Stomach smooth muscle (tissue), 2 donors: ENCODE results near the gene COA5.

Experiments
- H3K27ac ChIP-seq: one replicate; pipeline ENCODE4 v1.7.0; 2013; ENCODE audit warnings: mild to moderate bottlenecking, low read length, inconsistent platforms
- H3K27me3 ChIP-seq, 2 donors: one replicate each; pipeline ENCODE4 v1.7.0; 2013; ENCODE audit warnings: low read length in 2 of 2; ENCODE audit not compliant: insufficient read depth in 2 of 2, control insufficient read depth in 1 of 2
- H3K36me3 ChIP-seq, 2 donors: one replicate each; pipeline ENCODE4 v1.7.0; 2013; ENCODE audit warnings: low read length in 2 of 2; ENCODE audit not compliant: control insufficient read depth in 2 of 2, insufficient read depth in 2 of 2
- H3K4me1 ChIP-seq: one replicate; pipeline ENCODE4 v1.7.0; 2013; ENCODE audit warnings: low read length; ENCODE audit not compliant: control insufficient read depth, insufficient read depth
- H3K4me3 ChIP-seq, 2 donors: one replicate each; pipeline ENCODE4 v1.7.0; 2013; ENCODE audit warnings: low read length in 2 of 2
- H3K9ac ChIP-seq, 2 donors: one replicate each; pipeline ENCODE4 v1.7.0; 2013; ENCODE audit warnings: low read length in 2 of 2, mild to moderate bottlenecking in 1 of 2
- H3K9me3 ChIP-seq, 2 donors: one replicate each; pipeline ENCODE4 v1.7.0; 2013; ENCODE audit warnings: low read length in 2 of 2; ENCODE audit not compliant: control insufficient read depth in 2 of 2
- donor health status: healthy.
- donor health status: Pancreatic carcinoma.

The COA5 gene

DNA sequence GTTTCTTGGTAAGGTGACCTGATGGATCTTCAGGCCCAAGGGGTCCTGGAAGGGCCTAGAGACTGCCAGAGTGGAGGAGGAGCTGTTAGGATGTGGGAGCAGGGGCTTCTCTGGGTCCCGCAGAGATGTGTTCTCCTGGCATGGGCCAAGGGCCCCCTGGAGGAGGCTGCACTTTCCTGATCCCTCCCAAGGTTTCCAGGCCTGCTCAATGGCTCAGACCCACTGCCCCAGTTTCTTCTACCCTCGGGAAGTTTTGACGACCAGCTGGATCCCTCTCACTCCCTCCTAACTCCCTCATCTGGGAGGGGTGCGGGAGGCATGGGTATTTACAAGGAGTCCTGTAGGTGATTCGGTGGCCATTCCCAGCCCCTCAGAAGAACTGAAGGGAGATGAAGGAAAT, 36.1 kb downstream of the COA5 start:
- Histone ChIP-seq H3K36me3 (peaks cover 28 to 63% of the 10 kb centered on the region in 2 donors), H3K4me1 (no peaks in the 10 kb centered on the region), H3K4me3 (no peak overlapping the region), H3K9me3 (no peaks in the 10 kb centered on the region), H3K9ac (no peak overlapping the region), H3K27me3 (no peaks in the 10 kb centered on the region), H3K27ac (no peak overlapping the region)

DNA sequence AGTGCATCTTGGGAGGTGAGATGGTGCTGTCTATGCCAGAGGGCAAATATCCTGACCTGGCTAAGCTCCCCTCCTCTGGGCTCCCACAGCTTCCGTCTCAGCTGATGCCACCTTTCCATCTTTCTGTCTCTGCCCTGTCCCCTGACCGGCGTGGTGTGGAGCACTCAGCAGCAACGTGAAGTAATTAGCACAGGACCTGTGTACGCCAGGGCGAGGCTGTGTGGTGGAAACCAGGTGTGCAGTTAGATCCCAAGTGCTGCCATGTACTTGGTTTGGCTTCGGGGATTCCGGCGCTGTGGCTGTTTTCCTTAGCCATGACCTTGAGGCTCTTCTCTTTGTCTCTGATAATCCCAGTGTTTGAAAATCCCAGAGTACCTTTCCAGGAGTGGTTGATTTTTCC, 36.5 kb downstream of the COA5 start:
- no peak overlapping the region for H3K27ac ChIP-seq
- peaks cover 29 to 62% of the 10 kb centered on the region in 2 donors for H3K36me3 ChIP-seq
- H3K9ac ChIP-seq, result no peak overlapping the region
- H3K27me3 ChIP-seq, result no peaks in the 10 kb centered on the region
- no peak overlapping the region for H3K4me3 ChIP-seq
- no peaks in the 10 kb centered on the region for H3K4me1 ChIP-seq
- no peaks in the 10 kb centered on the region for H3K9me3 ChIP-seq

DNA sequence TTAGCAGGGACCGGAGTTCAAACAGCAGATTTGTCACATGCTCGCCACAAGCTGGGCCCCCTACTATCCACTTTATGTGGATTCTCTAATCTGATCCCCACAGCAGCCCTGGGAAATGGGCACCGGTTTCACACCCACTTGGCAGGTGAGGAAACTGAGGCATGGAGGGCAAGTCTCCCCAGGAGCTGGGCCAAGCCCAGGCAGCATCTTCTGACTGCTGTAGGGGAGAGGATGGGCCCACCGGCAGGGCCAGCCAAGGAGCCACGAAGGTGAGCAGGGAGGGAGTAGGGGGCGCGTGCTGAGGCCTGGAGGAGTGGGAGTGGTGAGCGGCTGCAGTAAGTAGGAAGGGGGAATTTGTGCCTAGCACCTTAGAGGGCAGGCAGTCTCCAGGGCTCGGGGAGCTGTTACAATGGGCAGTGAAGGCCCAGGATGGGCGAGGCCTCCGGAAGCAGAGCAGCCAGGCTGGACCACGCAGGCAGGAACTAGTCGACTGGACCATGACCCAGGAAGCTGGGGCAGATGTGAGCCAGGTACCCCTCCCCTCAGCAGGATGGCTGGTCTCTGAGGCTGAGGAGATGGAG, 37.1 kb downstream of the COA5 start:
- H3K4me3 ChIP-seq, result no peak overlapping the region
- H3K4me1 ChIP-seq, result no peaks in the 10 kb centered on the region
- no peaks in the 10 kb centered on the region for H3K27me3 ChIP-seq
- H3K9ac ChIP-seq, result no peak overlapping the region
- H3K36me3 ChIP-seq, result peaks cover 35 to 62% of the 10 kb centered on the region in 2 donors
- no peaks in the 10 kb centered on the region for H3K9me3 ChIP-seq
- no peak overlapping the region for H3K27ac ChIP-seq

DNA sequence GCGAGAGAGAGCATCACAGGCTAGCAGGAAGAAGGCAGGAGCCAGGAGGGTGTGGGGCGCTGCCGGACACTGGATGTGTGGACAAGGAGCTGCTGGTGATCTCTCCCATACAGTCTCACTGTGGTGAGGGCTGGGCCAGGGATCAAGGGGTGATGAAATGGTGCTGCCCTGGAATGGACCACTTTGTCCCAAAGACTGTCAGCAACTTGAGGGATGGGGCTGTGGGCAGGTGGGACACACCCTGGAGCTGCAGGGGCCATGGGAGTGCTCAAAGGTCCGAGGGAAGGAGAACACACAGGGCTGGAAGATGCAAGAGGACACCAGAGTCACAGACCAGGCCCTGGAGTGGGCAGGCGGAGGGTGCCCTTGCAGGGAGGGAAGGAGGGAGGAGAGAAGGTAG, 38.0 kb downstream of the COA5 start:
- peaks cover 39 to 68% of the 10 kb centered on the region in 2 donors for H3K36me3 ChIP-seq
- no peak overlapping the region for H3K27ac ChIP-seq

DNA sequence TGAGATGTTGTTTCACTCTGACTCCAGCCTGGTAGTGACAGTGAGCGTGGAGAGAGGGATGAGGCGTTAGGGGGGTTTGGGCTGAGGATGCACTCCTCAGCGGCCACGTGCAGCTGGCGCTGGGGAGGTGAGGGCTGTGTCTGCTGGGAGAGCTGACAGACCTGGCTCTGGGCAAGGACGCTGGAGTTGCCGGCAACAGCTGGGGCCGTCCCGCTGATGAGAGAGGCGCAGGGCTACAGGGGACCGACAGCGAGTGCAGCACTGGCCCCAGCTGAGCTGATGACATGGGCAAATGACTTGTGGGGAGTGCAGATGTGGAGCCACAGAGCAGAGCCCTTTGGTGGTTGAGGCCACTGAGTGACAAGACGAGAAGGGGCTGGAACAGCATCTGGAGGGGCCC, 38.4 kb downstream of the COA5 start:
- H3K27ac ChIP-seq, result no peak overlapping the region
- no peaks in the 10 kb centered on the region for H3K27me3 ChIP-seq
- H3K9me3 ChIP-seq, result no peaks in the 10 kb centered on the region
- H3K4me1 ChIP-seq, result no peaks in the 10 kb centered on the region
- peaks cover 39 to 69% of the 10 kb centered on the region in 2 donors for H3K36me3 ChIP-seq
- H3K4me3 ChIP-seq, result no peak overlapping the region
- no peak overlapping the region for H3K9ac ChIP-seq

More for the DNA sequence above, 38.0 kb downstream of the COA5 start:
- H3K27me3 ChIP-seq, result no peaks in the 10 kb centered on the region
- H3K9me3 ChIP-seq, result no peaks in the 10 kb centered on the region
- H3K9ac ChIP-seq, result no peak overlapping the region
- H3K4me3 ChIP-seq, result no peak overlapping the region
- no peaks in the 10 kb centered on the region for H3K4me1 ChIP-seq

DNA sequence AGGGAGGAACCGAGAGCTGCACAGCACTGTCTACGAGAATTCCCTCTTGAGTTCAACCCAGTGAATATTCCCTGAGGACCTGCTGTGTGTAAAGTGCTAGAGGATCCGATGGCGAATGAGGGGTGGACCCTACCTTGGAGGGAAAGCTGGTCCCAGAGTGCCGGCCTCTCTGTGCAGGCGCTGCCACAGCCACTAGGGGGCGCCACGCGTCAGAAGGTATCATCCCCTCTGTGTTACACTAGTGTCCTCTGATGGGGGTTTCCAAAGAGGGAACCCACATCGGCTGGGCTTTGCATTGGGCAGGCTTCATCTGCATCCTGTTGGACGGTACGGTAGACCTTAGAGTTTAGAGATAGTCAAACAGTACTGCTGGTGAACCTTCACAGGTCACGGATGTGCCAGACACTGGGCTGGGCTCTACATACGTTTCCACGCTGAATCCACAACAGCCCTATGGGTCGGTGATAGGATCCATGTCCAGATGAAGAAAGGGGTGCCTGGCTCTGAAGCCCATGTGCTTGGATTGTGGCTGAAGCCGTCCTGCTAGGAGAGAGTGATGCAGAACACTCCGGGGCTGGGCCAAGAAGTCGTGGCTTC, 39.0 kb downstream of the COA5 start:
- Histone ChIP-seq H3K4me1 (no peaks in the 10 kb centered on the region), H3K9me3 (no peaks in the 10 kb centered on the region), H3K27ac (no peak overlapping the region), H3K27me3 (no peaks in the 10 kb centered on the region), H3K36me3 (peaks cover 44 to 70% of the 10 kb centered on the region in 2 donors), H3K9ac (no peak overlapping the region), H3K4me3 (no peak overlapping the region)

DNA sequence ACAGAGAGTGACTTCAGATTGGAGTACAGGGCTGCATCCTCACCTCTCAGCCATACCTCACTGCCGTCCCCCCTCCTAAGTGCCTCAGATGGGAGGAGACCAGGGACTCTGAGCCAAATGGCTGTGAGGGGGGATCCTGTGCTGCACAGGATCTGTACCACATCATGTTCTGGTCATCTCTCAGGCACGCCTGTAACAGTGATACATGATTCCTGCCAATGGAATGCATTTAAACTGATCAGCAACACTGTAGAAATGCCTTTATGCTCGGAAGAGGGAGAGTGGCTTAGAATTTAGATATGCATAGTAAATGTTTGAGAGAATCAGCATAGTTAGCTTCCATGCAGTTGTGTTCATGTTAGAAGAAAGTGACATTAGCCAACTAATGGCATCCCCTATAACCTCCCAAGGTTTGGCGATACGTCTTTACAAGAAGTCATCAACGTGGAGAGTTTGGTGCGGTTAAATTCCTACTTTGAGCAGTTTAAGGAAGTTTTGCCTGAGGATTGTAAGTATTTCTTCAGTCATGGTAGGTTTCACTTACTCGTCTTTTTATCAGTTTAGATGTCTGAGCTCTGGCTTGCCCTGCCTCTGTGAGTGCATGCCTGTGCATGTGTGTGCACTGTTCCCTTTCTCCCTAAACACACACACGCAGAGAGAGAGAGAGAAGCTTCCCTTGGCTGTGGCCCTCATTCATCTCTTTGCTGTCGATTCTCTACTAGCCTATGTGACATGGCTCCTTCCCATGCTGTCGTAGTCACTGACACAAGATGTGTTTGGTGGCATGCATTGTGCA, 40.0 kb downstream of the COA5 start:
- peaks cover 48 to 74% of the 10 kb centered on the region in 2 donors for H3K36me3 ChIP-seq
- no peak overlapping the region for H3K4me3 ChIP-seq
- no peaks in the 10 kb centered on the region for H3K9me3 ChIP-seq
- no peaks in the 10 kb centered on the region for H3K27me3 ChIP-seq
- no peak overlapping the region for H3K27ac ChIP-seq
- H3K9ac ChIP-seq, result no peak overlapping the region
- peaks cover 1% of the 10 kb centered on the region for H3K4me1 ChIP-seq

DNA sequence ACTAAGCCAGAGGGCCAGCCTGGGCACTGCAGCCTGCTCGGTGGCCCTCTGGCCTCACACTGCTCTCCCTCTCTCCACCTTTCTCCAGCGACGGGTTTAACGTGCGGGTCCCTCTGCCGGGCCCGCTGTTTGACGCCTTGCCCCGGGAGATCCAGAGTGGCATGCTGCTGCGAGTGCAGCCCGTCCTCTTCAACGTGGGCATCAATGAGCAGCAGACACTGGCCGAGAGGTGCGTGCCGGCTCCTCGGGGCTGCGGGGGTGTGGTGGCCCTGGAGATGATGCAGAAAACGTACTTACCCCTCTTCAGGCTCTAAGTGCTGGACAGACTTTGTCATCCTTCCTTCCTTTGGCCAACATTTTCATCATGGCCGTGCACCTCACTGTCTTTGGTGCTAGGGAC, 42.4 kb downstream of the COA5 start:
- no peak overlapping the region for H3K9ac ChIP-seq
- no peaks in the 10 kb centered on the region for H3K9me3 ChIP-seq
- peaks cover 23% of the 10 kb centered on the region for H3K4me1 ChIP-seq
- H3K27me3 ChIP-seq, result no peaks in the 10 kb centered on the region
- H3K4me3 ChIP-seq, result no peak overlapping the region
- peaks cover 48 to 66% of the 10 kb centered on the region in 2 donors for H3K36me3 ChIP-seq
- no peak overlapping the region for H3K27ac ChIP-seq

DNA sequence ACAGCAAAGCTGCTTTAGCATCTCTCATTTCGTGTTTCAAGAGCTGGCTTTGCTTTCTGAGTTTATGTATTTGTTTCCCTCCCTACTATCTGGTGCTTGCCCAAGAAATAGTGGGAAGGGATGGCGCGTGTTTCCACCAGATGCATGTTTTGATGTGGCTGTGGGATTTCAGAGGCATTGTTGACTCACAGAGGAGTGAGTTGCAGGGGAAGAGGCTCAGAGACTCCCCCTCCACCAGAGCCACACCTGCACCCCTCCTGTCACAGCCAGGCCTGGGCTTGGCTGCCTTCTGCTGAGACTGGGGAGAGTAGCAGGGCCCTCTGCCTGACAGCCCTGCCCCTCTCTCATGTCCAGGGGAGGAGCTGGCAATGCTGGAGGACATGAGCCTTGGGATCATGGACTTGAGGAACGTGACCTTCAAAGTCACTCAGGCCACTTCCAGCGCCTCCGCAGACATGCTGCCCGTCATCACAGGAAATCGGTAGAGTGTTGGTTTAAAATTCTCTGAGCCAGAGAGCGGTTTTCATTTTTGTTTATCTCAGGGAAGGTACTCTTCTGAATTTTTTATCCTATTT, 42.9 kb downstream of the COA5 start:
- Histone ChIP-seq H3K4me1 (peaks cover 28% of the 10 kb centered on the region), H3K27ac (no peak overlapping the region), H3K9ac (no peak overlapping the region), H3K9me3 (no peaks in the 10 kb centered on the region), H3K27me3 (no peaks in the 10 kb centered on the region), H3K36me3 (peaks cover 46 to 61% of the 10 kb centered on the region in 2 donors), H3K4me3 (no peak overlapping the region)

DNA sequence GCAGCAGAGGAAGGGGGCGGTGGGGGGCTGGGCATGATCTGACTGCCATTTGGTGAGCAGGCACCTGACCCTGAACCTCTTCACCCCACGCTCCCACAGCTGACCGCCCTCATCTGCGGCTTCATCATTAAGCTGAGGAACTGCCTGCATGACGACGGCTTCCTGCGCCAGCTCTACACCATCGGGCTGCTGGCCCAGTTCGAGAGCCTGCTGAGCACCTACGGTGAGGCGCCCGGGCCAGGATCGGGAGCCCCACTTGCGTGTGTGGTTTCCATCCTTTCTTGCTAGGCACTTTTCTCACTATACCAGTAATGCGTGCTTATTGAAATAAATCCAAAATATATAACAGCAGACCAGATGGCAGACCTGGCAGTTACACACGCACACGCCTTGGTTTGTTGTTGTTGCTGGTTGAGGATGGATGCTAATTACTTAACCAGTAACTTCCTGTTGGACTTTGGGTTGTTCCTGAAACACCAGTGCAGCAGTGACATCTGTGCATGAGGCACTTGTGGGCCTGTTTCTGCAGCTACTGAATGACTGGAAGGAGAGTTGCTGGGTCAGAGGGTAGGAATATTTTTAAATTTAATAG, 43.7 kb downstream of the COA5 start:
- Histone ChIP-seq H3K27me3 (no peaks in the 10 kb centered on the region), H3K9ac (no peak overlapping the region), H3K4me1 (peaks cover 36% of the 10 kb centered on the region), H3K36me3 (peaks cover 44 to 56% of the 10 kb centered on the region in 2 donors), H3K9me3 (no peaks in the 10 kb centered on the region), H3K4me3 (no peak overlapping the region), H3K27ac (no peak overlapping the region)
